CD1c-positive myeloid dendritic cell (primary cell): ENCODE measurements around the gene TTC6.

ENCODE experiments used
- DNase-seq: peaks from one replicate; pipeline ENCODE4 v3.0.0-alpha.2; 2016; ENCODE audit errors: extremely low spot score

Gene TTC6

GRCh38 chr14:37597914-37598746 lies 2.7 kb downstream of the TTC6 start:
- no peak for DNase-seq

GRCh38 chr14:37598747-37599506 lies 3.5 kb downstream of the TTC6 start:
- DNase-seq = no peak

GRCh38 chr14:37599507-37600368 lies 4.3 kb downstream of the TTC6 start:
- no peak for DNase-seq

GRCh38 chr14:37600880-37601741 lies 5.7 kb downstream of the TTC6 start:
- no peak for DNase-seq

DNA sequence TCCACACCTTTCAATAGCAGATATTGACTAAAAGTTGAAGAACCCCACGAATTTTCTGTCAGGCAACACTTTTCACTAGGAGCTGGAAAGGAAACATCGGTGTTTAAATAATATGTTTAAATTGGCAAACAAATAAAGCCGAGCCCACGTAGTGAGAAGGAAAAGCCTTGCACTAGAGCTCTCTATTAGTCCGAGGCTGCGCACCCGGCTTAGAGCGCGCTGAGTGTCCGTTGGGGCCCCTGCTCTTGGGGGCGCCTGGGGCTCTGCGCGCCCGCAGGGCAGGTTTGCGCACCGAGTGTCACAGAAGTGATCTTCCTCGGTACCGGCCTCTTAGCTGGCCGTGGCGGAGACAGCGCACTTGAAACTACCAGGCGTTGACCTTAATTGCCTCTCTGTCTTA lies 6.4 kb downstream of the TTC6 start:
- DNase-seq = no peak

DNA sequence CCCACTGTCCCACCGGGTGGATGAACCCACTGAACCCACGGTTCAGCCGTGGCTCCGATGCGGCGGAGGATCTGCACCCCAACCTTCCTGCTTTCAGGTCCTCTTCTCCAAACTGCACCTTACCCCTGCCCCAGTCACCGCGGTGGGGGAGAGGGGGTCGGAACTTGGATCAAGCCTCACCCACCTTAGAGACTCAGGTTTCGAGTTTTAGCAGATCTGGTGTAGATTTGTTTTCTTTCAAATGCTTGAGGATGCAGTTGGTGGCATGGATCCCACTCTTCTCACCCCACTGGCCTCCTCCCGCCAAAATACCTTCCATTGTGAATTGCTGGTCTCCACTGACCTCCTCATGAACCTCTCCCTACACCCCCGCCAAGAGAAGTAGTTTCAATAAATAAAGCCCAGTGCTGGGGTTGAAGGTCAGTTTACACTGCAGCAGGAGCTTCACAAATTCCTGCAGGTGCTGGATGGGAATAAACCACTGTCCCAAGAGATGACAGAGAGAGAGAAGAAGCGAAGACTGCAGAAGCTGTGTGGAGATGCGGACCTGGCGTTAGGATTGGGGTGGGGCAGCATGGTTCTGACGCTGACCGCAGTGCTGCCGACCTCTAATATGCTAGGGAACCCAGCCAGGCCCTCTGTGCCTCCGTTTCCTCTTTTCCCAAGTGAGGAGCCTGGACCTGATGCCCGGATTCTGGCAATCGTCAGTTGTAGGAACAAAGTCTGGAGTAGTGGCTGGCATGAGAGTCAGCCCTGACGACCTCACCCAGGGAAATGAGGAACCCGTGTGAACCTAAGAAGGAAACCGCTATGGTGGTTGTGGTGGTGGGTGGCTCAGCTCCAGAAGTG lies 7.4 kb downstream of the TTC6 start:
- DNase-seq = no peak

DNA sequence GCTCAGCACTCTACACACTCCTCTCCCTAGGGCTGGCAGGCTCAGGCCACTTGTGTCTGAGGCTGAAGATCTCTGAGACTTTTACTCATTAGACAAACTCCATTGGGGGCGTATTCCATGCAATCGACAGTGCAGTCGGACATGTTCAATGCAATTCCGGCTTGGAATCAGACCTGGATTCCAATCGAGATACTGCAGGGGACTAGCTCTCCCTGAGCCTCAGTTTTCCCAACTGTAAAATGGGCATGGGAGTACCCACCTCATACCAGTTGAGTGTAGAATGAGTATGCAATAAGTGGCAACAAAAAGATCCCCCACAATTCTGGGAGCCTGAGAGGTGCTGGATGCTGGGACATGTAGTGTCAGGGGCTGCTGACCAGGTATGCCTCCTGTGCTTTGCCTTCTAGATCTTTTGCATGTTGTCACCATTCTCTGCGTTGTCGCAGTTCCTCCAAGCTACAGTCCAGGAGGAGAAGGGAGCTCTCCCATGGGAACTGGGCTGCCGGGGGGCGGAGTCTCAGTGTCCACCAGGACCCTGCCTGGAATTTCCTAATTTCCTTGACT lies 8.3 kb downstream of the TTC6 start:
- no peak for DNase-seq

- DNase-seq = no peak
These were observed 11.2 kb downstream of the TTC6 start for GRCh38 chr14:37606678-37607077.

- DNase-seq = no peak
These were observed 13.2 kb downstream of the TTC6 start for GRCh38 chr14:37608649-37609048.

- no peak for DNase-seq
These were observed 15.6 kb downstream of the TTC6 start for GRCh38 chr14:37610945-37611523.

- DNase-seq = no peak
These were observed 20.3 kb downstream of the TTC6 start for GRCh38 chr14:37615582-37616289.

GRCh38 chr14:37616853-37617252 lies 21.4 kb downstream of the TTC6 start:
- no peak for DNase-seq

GRCh38 chr14:37617864-37618365 lies 22.5 kb downstream of the TTC6 start:
- DNase-seq = no peak

GRCh38 chr14:37618498-37619028 lies 23.1 kb downstream of the TTC6 start:
- DNase-seq = no peak

- no peak for DNase-seq
These were observed 25.4 kb downstream of the TTC6 start for GRCh38 chr14:37620856-37621255.

GRCh38 chr14:37622231-37622923 lies 26.9 kb downstream of the TTC6 start:
- DNase-seq = no peak

- DNase-seq = no peak
These were observed 28.1 kb downstream of the TTC6 start for GRCh38 chr14:37623426-37623951.

DNA sequence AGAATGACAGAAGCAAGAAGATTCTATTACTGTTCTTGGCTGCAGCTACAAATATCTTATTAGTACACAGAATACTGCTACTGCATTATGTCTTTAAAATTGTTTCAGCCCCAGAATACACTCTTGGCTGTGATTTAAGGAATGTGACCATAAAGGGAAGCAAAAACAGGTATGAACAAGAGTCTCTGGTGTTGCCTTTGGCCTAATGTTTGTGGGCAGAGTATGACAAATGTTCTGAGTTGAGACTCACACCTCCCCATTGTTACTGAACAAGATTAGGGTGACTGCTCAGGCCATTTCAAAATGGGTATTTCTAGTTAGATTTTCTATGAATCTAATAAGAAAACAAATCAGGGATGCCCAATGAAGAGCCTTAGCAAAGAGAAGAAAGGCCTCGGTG lies 28.5 kb downstream of the TTC6 start:
- no peak for DNase-seq
